H1 (cell line): ENCODE data around the gene PGLYRP1. TPM values are rescaled to one million over a fixed set of nuclear protein-coding genes. Genes with fewer than 3 reads are reported as not detected.

ENCODE experiments used
- CTCF ChIA-PET: fragments of 300-600 bp; sonication (Branson Sonifier 250); formaldehyde crosslinking; loops from one replicate; lab custom pipeline; 2021; ENCODE audit not compliant: partially characterized antibody; lab: Charles Lee
- POLR2A ChIA-PET: fragments of 300-600 bp; sonication (Branson Sonifier 250); formaldehyde crosslinking; loops from one replicate; lab custom pipeline; 2021; ENCODE audit warnings: inconsistent platforms; ENCODE audit not compliant: partially characterized antibody; lab: Charles Lee
- DNase-seq, 2 experiments: peaks; one replicate each; pipeline versions ENCODE4 v3.0.0 to v3.0.0-alpha.2; 2010 to 2022; ENCODE audit warnings: low spot score in 2 of 2, low read depth in 1 of 2, mixed read lengths in 1 of 2
- FAIRE-seq: peaks from 2 replicates; lab custom pipeline; 2011; peaks lifted over from hg19 to GRCh38; lab: Jason Lieb, UNC
- H2AFZ ChIP-seq: 2 replicates; pipeline ENCODE4 v1.8.1; 2012; ENCODE audit warnings: low read length, inconsistent platforms
- H2AK5ac ChIP-seq: 2 replicates; pipeline ENCODE4 v1.6.1; 2013; ENCODE audit warnings: low read depth, low read length
- H2BK120ac ChIP-seq: replicated peaks from 2 replicates; pipeline ENCODE3; 2013; ENCODE audit warnings: low read depth, low read length, inconsistent platforms
- H2BK12ac ChIP-seq: 2 replicates; pipeline ENCODE4 v1.6.1; 2013; ENCODE audit warnings: low read depth, low read length
- H2BK15ac ChIP-seq: 2 replicates; pipeline ENCODE4 v1.6.1; 2013; ENCODE audit warnings: low read length
- H2BK20ac ChIP-seq: 2 replicates; pipeline ENCODE4 v1.6.1; 2013; ENCODE audit warnings: low read length
- H2BK5ac ChIP-seq: 2 replicates; pipeline ENCODE4 v1.6.1; 2013; ENCODE audit warnings: low read depth, low read length
- H3K14ac ChIP-seq: 2 replicates; pipeline ENCODE4 v1.6.1; 2013; ENCODE audit warnings: inconsistent platforms; ENCODE audit not compliant: insufficient read length
- H3K18ac ChIP-seq: 2 replicates; pipeline ENCODE4 v1.6.1; 2013; ENCODE audit warnings: low read length; ENCODE audit errors: extremely low read depth
- H3K23ac ChIP-seq: 2 replicates; pipeline ENCODE4 v1.6.1; 2013; ENCODE audit warnings: inconsistent platforms; ENCODE audit not compliant: insufficient read length
- H3K23me2 ChIP-seq: 2 replicates; pipeline ENCODE4 v1.6.1; 2013; ENCODE audit warnings: low read depth, low read length
- H3K27ac ChIP-seq: 2 replicates; pipeline ENCODE4 v1.6.1; 2011; ENCODE audit warnings: low read depth, low read length, inconsistent platforms
- H3K27me3 ChIP-seq, 4 experiments: replicated peaks in 1 of 4; 1 replicate in 1 of 4; 2 replicates in 3 of 4; pipeline versions ENCODE4 v1.6.1 to v1.8.1; 2011 to 2013; ENCODE audit warnings: low read length in 3 of 4, mild to moderate bottlenecking in 3 of 4, inconsistent platforms in 2 of 4, mixed read lengths in 2 of 4, moderate library complexity in 1 of 4; ENCODE audit not compliant: control insufficient read depth in 3 of 4, insufficient read depth in 3 of 4; ENCODE audit errors: extremely low read depth in 1 of 4
- H3K36me3 ChIP-seq, 4 experiments: 2 replicates each; pipeline versions ENCODE4 v1.6.1 to v1.8.1; 2011 to 2013; ENCODE audit warnings: mild to moderate bottlenecking in 4 of 4, low read length in 3 of 4, moderate library complexity in 2 of 4, control low read depth in 1 of 4, inconsistent platforms in 1 of 4; ENCODE audit not compliant: insufficient read depth in 4 of 4, control insufficient read depth in 2 of 4
- H3K4ac ChIP-seq: replicated peaks from 2 replicates; pipeline ENCODE3; 2013; ENCODE audit warnings: low read length, low read depth, mixed read lengths, inconsistent platforms; ENCODE audit not compliant: insufficient read length
- H3K4me1 ChIP-seq, 4 experiments: replicated peaks in 1 of 4; 1 replicate in 1 of 4; 2 replicates in 3 of 4; pipeline versions ENCODE4 v1.6.1 to v1.8.1; 2011 to 2013; ENCODE audit warnings: low read length in 3 of 4, inconsistent platforms in 2 of 4, mixed read lengths in 1 of 4; ENCODE audit not compliant: insufficient read depth in 4 of 4, control insufficient read depth in 3 of 4
- H3K4me2 ChIP-seq, 2 experiments: 2 replicates each; pipeline versions ENCODE4 v1.6.1 to v1.8.1; 2011 to 2013; ENCODE audit warnings: low read depth in 2 of 2, low read length in 2 of 2, control low read depth in 1 of 2, inconsistent platforms in 1 of 2, mild to moderate bottlenecking in 1 of 2; ENCODE audit not compliant: insufficient read depth in 1 of 2
- H3K4me3 ChIP-seq, 4 experiments: fragments of 200-600, 300-600 bp in 1 of 4; sonication (generic), shearing (Covaris generic), sonication (Bioruptor Twin) in 1 of 4; 2 replicates each; pipeline versions ENCODE4 v1.5.1 to v1.8.1; 2011 to 2016; ENCODE audit warnings: low read length in 4 of 4, low read depth in 3 of 4, control low read depth in 2 of 4, inconsistent platforms in 2 of 4, mild to moderate bottlenecking in 2 of 4, mixed read lengths in 1 of 4, moderate library complexity in 1 of 4; ENCODE audit not compliant: insufficient read depth in 2 of 4; ENCODE audit errors: extremely low read depth in 1 of 4
- H3K56ac ChIP-seq: replicated peaks from 2 replicates; pipeline ENCODE3; 2013; ENCODE audit warnings: low read depth, mild to moderate bottlenecking, mixed read lengths, low read length, inconsistent platforms; ENCODE audit not compliant: insufficient read length
- H3K79me1 ChIP-seq: 2 replicates; pipeline ENCODE4 v1.6.1; 2013; ENCODE audit warnings: low read depth, low read length, control low read depth
- H3K79me2 ChIP-seq, 2 experiments: 2 replicates each; pipeline versions ENCODE4 v1.6.1 to v1.8.1; 2012 to 2013; ENCODE audit warnings: low read length in 2 of 2, mild to moderate bottlenecking in 2 of 2, inconsistent platforms in 1 of 2; ENCODE audit not compliant: insufficient read depth in 2 of 2, control insufficient read depth in 1 of 2
- H3K9ac ChIP-seq, 4 experiments: replicated peaks in 1 of 4; 1 replicate in 1 of 4; 2 replicates in 3 of 4; pipeline versions ENCODE4 v1.6.1 to v1.8.1; 2011 to 2013; ENCODE audit warnings: low read depth in 3 of 4, low read length in 3 of 4, control low read depth in 2 of 4, mild to moderate bottlenecking in 2 of 4, moderate library complexity in 2 of 4, inconsistent platforms in 1 of 4; ENCODE audit errors: extremely low read depth in 1 of 4
- H3K9me3 ChIP-seq, 2 experiments: 2 replicates each; pipeline versions ENCODE4 v1.6.1 to v1.8.1; 2012 to 2013; ENCODE audit warnings: mild to moderate bottlenecking in 2 of 2, moderate library complexity in 2 of 2, control low read depth in 1 of 2, inconsistent platforms in 1 of 2, low read depth in 1 of 2, low read length in 1 of 2, mixed read lengths in 1 of 2; ENCODE audit not compliant: insufficient read depth in 2 of 2
- H4K20me1 ChIP-seq, 2 experiments: replicated peaks in 1 of 2; 2 replicates each; pipeline versions ENCODE3 to v1.8.1; 2011 to 2013; ENCODE audit warnings: inconsistent platforms in 2 of 2, low read length in 2 of 2, mild to moderate bottlenecking in 1 of 2; ENCODE audit not compliant: insufficient read depth in 2 of 2, control insufficient read depth in 1 of 2
- H4K5ac ChIP-seq: 2 replicates; pipeline ENCODE4 v1.6.1; 2013; ENCODE audit warnings: low read length, low read depth, mixed read lengths, inconsistent platforms; ENCODE audit not compliant: insufficient read length
- H4K8ac ChIP-seq: 2 replicates; pipeline ENCODE4 v1.8.0; 2013; ENCODE audit warnings: mild to moderate bottlenecking, moderate library complexity, low read length, inconsistent platforms; ENCODE audit not compliant: insufficient read depth; ENCODE audit errors: extremely low read depth
- H4K91ac ChIP-seq: replicated peaks from 2 replicates; pipeline ENCODE3; 2013; ENCODE audit warnings: low read length, mixed read lengths, inconsistent platforms; ENCODE audit not compliant: insufficient read length
- ASH2L ChIP-seq: fragments of 200-600, 300-600 bp; sonication (generic); IDR thresholded peaks from one replicate; pipeline ENCODE4 v1.7.1; 2017; ENCODE audit warnings: low read length
- ATF3 ChIP-seq: IDR thresholded peaks from 2 replicates; pipeline ENCODE4 v1.6.1; 2011; ENCODE audit warnings: low read depth, mild to moderate bottlenecking, low read length; ENCODE audit not compliant: insufficient read depth
- BCL11A ChIP-seq, 2 experiments: IDR thresholded peaks; one replicate each; pipeline ENCODE4 v1.6.1; 2011; ENCODE audit warnings: low read depth in 2 of 2, low read length in 2 of 2, mild to moderate bottlenecking in 2 of 2
- CBX8 ChIP-seq: fragments of 300-800, 300-1000 bp; sonication (generic); IDR thresholded peaks from 2 replicates; pipeline ENCODE4 v1.7.1; 2016; ENCODE audit warnings: low read depth, low read length, borderline replicate concordance
- CTBP2 ChIP-seq: IDR thresholded peaks from 2 replicates; pipeline ENCODE4 v1.7.0; 2011; ENCODE audit warnings: borderline replicate concordance, mild to moderate bottlenecking, moderate library complexity, mixed read lengths, low read length; ENCODE audit not compliant: insufficient read depth, insufficient read length
- GABPA ChIP-seq: IDR thresholded peaks from 2 replicates; pipeline ENCODE4 v1.6.1; 2011; ENCODE audit warnings: mild to moderate bottlenecking, low read length, moderate library complexity, borderline replicate concordance; ENCODE audit not compliant: insufficient read depth
- GTF2F1 ChIP-seq: IDR thresholded peaks from 2 replicates; pipeline ENCODE4 v1.6.1; 2012; ENCODE audit warnings: low read depth, low read length, improper control_type of control experiment, borderline replicate concordance
- KDM4A ChIP-seq: IDR thresholded peaks from one replicate; pipeline ENCODE4 v1.7.1; 2012; ENCODE audit warnings: low read depth, mild to moderate bottlenecking, moderate library complexity, low read length, inconsistent platforms; ENCODE audit not compliant: severe bottlenecking
- KDM5A ChIP-seq: fragments of 200-600 bp; IDR thresholded peaks from 2 replicates; pipeline ENCODE4 v1.7.1; 2012; ENCODE audit warnings: mild to moderate bottlenecking, low read length, inconsistent platforms, mixed read lengths
- NANOG ChIP-seq: IDR thresholded peaks from 2 replicates; pipeline ENCODE4 v1.6.1; 2011; ENCODE audit warnings: low read length, low read depth, mild to moderate bottlenecking, inconsistent platforms; ENCODE audit not compliant: insufficient read depth, poor library complexity, severe bottlenecking
- POLR2AphosphoS5 ChIP-seq: IDR thresholded peaks from 2 replicates; pipeline ENCODE4 v1.6.1; 2011; ENCODE audit warnings: low read depth, low read length
- RXRA ChIP-seq: IDR thresholded peaks from 2 replicates; pipeline ENCODE4 v1.6.1; 2011; ENCODE audit warnings: low read depth, mild to moderate bottlenecking, low read length, moderate library complexity; ENCODE audit not compliant: insufficient read depth
- SIX5 ChIP-seq: IDR thresholded peaks from 2 replicates; pipeline ENCODE4 v1.6.1; 2011; ENCODE audit warnings: mild to moderate bottlenecking, low read depth, low read length
- TCF12 ChIP-seq: IDR thresholded peaks from 2 replicates; pipeline ENCODE4 v1.6.1; 2011; ENCODE audit warnings: low read depth, mild to moderate bottlenecking, low read length
- WGBS, 2 experiments: shearing (Covaris generic) in 1 of 2; methylation state at CpG; one replicate each; pipeline versions ENCODE4 v1.1.6 to v1.1.7; 2013 to 2015; ENCODE audit warnings: low lambda C conversion rate in 2 of 2, mixed read lengths in 2 of 2, inconsistent platforms in 1 of 2, low coverage in 1 of 2, missing lambda C conversion rate in 1 of 2; ENCODE audit not compliant: insufficient replicate concordance in 2 of 2, insufficient coverage in 1 of 2, insufficient read length in 1 of 2; ENCODE audit errors: extremely low coverage in 1 of 2, missing lambda C conversion rate in 1 of 2; 5-methylcytosine and 5-hydroxymethylcytosine counted together
- polyA plus RNA-seq, 7 experiments: library from polyadenylated mRNA; depleted of rRNA in 3 of 7; stranded (reverse) in 5 of 7; unstranded in 2 of 7; fragments of >200 nt in 5 of 7; fragments of 200-250 nt in 2 of 7; gene quantifications; 1 replicate in 5 of 7; 2 replicates in 1 of 7; 4 replicates in 1 of 7; pipeline versions ENCODE4 v1.2.1 to v1.2.3, GENCODE V29; 2011 to 2013; ENCODE audit warnings: missing spikeins in 2 of 7, mixed read lengths in 2 of 7
- total RNA-seq: library from RNA; stranded (reverse); fragmentation: NEBNext Ultra II Directional; extraction: Animal tissue kit (Norgen Biotek cat#: 25700); gene quantifications from 2 replicates; pipeline ENCODE4 v1.2.1, GENCODE V29; 2021

Gene PGLYRP1
- total and polyA plus RNA-seq, 2 of the 8 experiments (the other 6 are each of a cell fraction or from before 2014, with no cell fraction given) = not detected

GRCh38 chr19:45978156-45978555, 44.7 kb downstream of the PGLYRP1 start:
- H3K18ac ChIP-seq = no peak overlapping the region
- no peak overlapping the region for H2BK15ac ChIP-seq
- no peak overlapping the region for H2BK20ac ChIP-seq
- H3K4me1 ChIP-seq = peaks cover 0 to 7% (median 4%) of the 10 kb centered on the region in 4 experiments; a peak in 3 of 7 replicates
- no peak overlapping the region for H2BK120ac ChIP-seq
- no peaks in the 10 kb centered on the region for H3K79me1 ChIP-seq
- H3K14ac ChIP-seq = no peak overlapping the region
- no peak overlapping the region for H2BK12ac ChIP-seq
- H3K4me2 ChIP-seq = no peak overlapping the region
- H3K27ac ChIP-seq = no peak overlapping the region
- TF ChIP-seq ASH2L (no peak), NANOG (no peak), CTBP2 (no peak), SIX5 (no peak), GABPA (no peak), ATF3 (no peak), POLR2AphosphoS5 (no peak), KDM5A (no peak), GTF2F1 (no peak), RXRA (no peak), BCL11A (IDR thresholded peaks at IDR 0.05; ENCODE audit: low read depth in 2 of 2, low read length in 2 of 2) (no peak), KDM4A (no peak), CBX8 (no peak), TCF12 (no peak)
- TF ChIP-seq, all 59 proteins: peak for 0
- no peak overlapping the region for H2BK5ac ChIP-seq
- H3K9me3 ChIP-seq = no peaks in the 10 kb centered on the region
- H3K56ac ChIP-seq = no peak overlapping the region
- H3K23me2 ChIP-seq = 0 out of 2 replicates have a peak, but pooled peaks cover 2% of the 10 kb centered on the region
- 73% methylated on average over 7 of the region's 7 CpGs; no CpG with 5 or more reads in 1 of the 2 experiments for WGBS, 2 experiments
- H2AK5ac ChIP-seq = no peak overlapping the region
- peaks cover 0 to 3% of the 10 kb centered on the region in 2 experiments for H4K20me1 ChIP-seq
- H3K27me3 ChIP-seq = no peaks in the 10 kb centered on the region
- H3K4ac ChIP-seq = no peak overlapping the region
- no peak for FAIRE-seq
- H4K5ac ChIP-seq = no peak overlapping the region
- no peaks in the 10 kb centered on the region for H3K79me2 ChIP-seq
- H3K23ac ChIP-seq = no peak overlapping the region
- H2AFZ ChIP-seq = no peak overlapping the region
- no peaks in the 10 kb centered on the region for H3K36me3 ChIP-seq
- H4K8ac ChIP-seq = no peak overlapping the region
- POLR2A ChIA-PET = interaction anchor here (0.8 to 1.2 kb wide), 2 partner anchors 11 to 50 kb away, joined by 3 read pairs; no protein-coding TSS in a partner anchor
- no peak overlapping the region for H3K9ac ChIP-seq
- H3K4me3 ChIP-seq = no peak overlapping the region
- no peak overlapping the region for H4K91ac ChIP-seq
- no peak for DNase-seq
- CTCF ChIA-PET = interaction anchor here (0.6 to 1.6 kb wide), 2 partner anchors 65 to 795 kb away, joined by 3 to 6 read pairs; no protein-coding TSS in a partner anchor
